ENCODE results near the gene CIITA. TPM values are rescaled to one million over a fixed set of nuclear protein-coding genes. Genes with fewer than 3 reads are reported as not detected.

The CIITA gene
- total and polyA plus RNA-seq, 10 of the 15 experiments (the other 5 are each of a cell fraction or from before 2014, with no cell fraction given): 11.5 to 145 (median 49.7) TPM

GRCh38 chr16:10878644-10879501 lies 1.9 kb downstream of the CIITA start (continued):
- TF ChIP-seq CBFB (IDR thresholded peaks at IDR 0.05; ENCODE audit: low read depth) (peak; percentile 60), ZBTB40 (IDR thresholded peaks at IDR 0.05; ENCODE audit: borderline replicate concordance) (no peak), GATAD2B (conservative IDR thresholded peaks at IDR 0.05; ENCODE audit: low read depth) (no peak), ZNF687 (IDR thresholded peaks at IDR 0.05) (peak; percentile 15; the same call in 1 of the 2 replicates), SMAD5 (IDR thresholded peaks at IDR 0.05; ENCODE audit: low read depth) (peak; percentile 24), RB1 (IDR thresholded peaks at IDR 0.05; ENCODE audit: borderline replicate concordance) (no peak), ZNF24 (IDR thresholded peaks at IDR 0.05) (no peak), PRDM15 (CRISPR knock-in tag; IDR thresholded peaks at IDR 0.05) (no peak), EP300 (IDR thresholded peaks at IDR 0.05; ENCODE audit: borderline replicate concordance in 1 of 2, control insufficient read depth in 1 of 2, low read depth in 2 of 2, low read length in 2 of 2) (no peak), CBX5 (IDR thresholded peaks at IDR 0.05; ENCODE audit: low read depth) (no peak), ESRRA (IDR thresholded peaks at IDR 0.05; ENCODE audit: low read length) (no peak), HDGF (IDR thresholded peaks at IDR 0.05) (peak; percentile 64; the same call in 1 of the 2 replicates), GABPA (IDR thresholded peaks at IDR 0.05; ENCODE audit: low read depth) (no peak), ZZZ3 (IDR thresholded peaks at IDR 0.05; ENCODE audit: control insufficient read depth, insufficient read length, low read depth) (no peak), NR2C2 (IDR thresholded peaks at IDR 0.05; ENCODE audit: borderline replicate concordance, control insufficient read depth, insufficient read length, low read depth) (no peak), EZH2 (IDR thresholded peaks at IDR 0.05; ENCODE audit: borderline replicate concordance, control insufficient read depth, low read depth, low read length) (no peak), ZNF384 (IDR thresholded peaks at IDR 0.05; ENCODE audit: borderline replicate concordance, low read depth, low read length) (no peak)
